ENCODE results near the gene GAK.

DNA sequence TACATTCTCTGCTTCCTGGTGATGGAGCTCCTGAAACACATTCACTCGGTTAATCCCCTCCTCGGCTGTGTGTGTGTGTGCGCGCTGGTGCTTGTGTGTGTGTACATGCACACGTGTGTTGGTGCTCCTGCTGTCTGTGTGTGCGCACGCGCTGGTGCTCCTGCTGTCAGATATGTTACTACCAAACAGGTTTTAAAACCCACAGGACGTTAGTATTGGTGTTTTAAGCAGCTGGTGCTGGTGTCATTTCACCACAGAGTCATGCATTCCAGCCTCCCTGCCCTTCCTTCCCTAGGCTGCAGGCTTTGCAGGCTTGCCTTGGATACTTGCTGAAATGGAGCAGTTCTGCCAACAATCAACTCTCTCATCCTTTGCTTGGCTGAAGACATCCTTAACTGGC lies 58.1 kb downstream of the GAK start:
- TF ChIP-seq CTCF (IDR thresholded peaks at IDR 0.05; ENCODE audit: insufficient read depth, low read depth, low read length) (no peak), EZH2 (IDR thresholded peaks at IDR 0.05; ENCODE audit: insufficient read depth, low read length) (no peak)

Measured in astrocyte (in vitro differentiated cells and primary cell).